ENCODE data around the gene ARGLU1.

ARGLU1 gene

GRCh38 chr13:106594980-106595379 is 27.0 kb upstream of the ARGLU1 start:
- H3K4me3 ChIP-seq (ENCODE audit: low read length in 2 of 2) = no peak overlapping the region
- H3K27me3 ChIP-seq (ENCODE audit: control insufficient read depth in 3 of 3, insufficient read depth in 3 of 3, low read depth in 1 of 3, low read length in 3 of 3) = peaks cover 0 to 4% (median 0%) of the 10 kb centered on the region in 3 experiments
- no peak overlapping the region for H3K23ac ChIP-seq (ENCODE audit: low read depth, low read length, poor library complexity)
- no peak overlapping the region for H4K8ac ChIP-seq (ENCODE audit: low read depth, low read length)
- no peak overlapping the region for H2BK12ac ChIP-seq (ENCODE audit: low read length)
- WGBS, 2 donors (ENCODE audit: extremely low coverage in 2 of 2, insufficient read length in 2 of 2, insufficient replicate concordance in 1 of 2) = no CpG with 5 or more reads among the region's 4 CpGs
- H3K4me2 ChIP-seq (ENCODE audit: insufficient read depth, low read length, poor library complexity, severe bottlenecking) = no peak overlapping the region
- H3K9ac ChIP-seq (ENCODE audit: low read depth, low read length, poor library complexity) = no peak overlapping the region
- peaks cover 0 to 4% of the 10 kb centered on the region in 2 donors for H3K4me1 ChIP-seq (ENCODE audit: control insufficient read depth in 2 of 2, insufficient read depth in 1 of 2, low read depth in 1 of 2, low read length in 2 of 2)
- H3K79me1 ChIP-seq (ENCODE audit: low read depth, low read length) = no peaks in the 10 kb centered on the region
- H3K18ac ChIP-seq (ENCODE audit: low read length) = no peak overlapping the region
- H2BK120ac ChIP-seq (ENCODE audit: low read depth, low read length) = no peak overlapping the region
- H2BK5ac ChIP-seq (ENCODE audit: low read length) = no peak overlapping the region
- H3K9me3 ChIP-seq (replicated peaks in 1 of 2; ENCODE audit: control insufficient read depth in 2 of 2, insufficient read depth in 1 of 2, low read depth in 1 of 2, low read length in 2 of 2) = peaks cover 0 to 2% of the 10 kb centered on the region in 2 donors
- no peak overlapping the region for H2AFZ ChIP-seq (ENCODE audit: low read length)
- no peak overlapping the region for H3K14ac ChIP-seq (ENCODE audit: low read length)
- DNase-seq (ENCODE audit: low spot score) = no peak
- H3K4ac ChIP-seq (ENCODE audit: low read length) = no peak overlapping the region
- no peaks in the 10 kb centered on the region for H3K36me3 ChIP-seq (replicated peaks in 1 of 2; ENCODE audit: control insufficient read depth in 2 of 2, insufficient read depth in 2 of 2, low read length in 2 of 2)
- H4K91ac ChIP-seq (ENCODE audit: low read depth, low read length, poor library complexity) = no peak overlapping the region
- no peak overlapping the region for H2BK15ac ChIP-seq (ENCODE audit: low read length)
- H2AK5ac ChIP-seq (ENCODE audit: low read depth, low read length) = no peak overlapping the region
- H3K27ac ChIP-seq (replicated peaks; ENCODE audit: low read length) = no peak overlapping the region

DNA sequence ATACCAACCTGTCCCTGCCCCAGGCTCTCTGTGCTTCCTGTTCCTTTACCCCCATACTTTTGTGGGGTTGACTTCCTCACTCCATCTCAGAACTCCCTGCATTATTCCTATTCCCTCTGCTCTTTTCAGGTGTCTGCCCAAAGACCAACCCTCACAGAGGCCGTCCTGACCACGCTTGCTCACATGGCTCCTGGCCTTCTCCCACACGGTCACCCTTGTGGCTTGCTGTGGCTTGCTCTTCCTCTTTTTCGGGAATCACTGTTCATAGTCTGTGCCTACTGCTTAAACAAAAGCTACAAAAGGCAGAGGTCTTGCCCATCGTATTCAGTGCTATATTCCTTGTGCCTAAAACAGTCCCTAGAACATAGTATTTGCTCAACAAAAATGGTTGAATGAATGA is 25.2 kb upstream of the ARGLU1 start:
- peaks cover 0 to 4% (median 0%) of the 10 kb centered on the region in 3 experiments for H3K27me3 ChIP-seq (ENCODE audit: control insufficient read depth in 3 of 3, insufficient read depth in 3 of 3, low read depth in 1 of 3, low read length in 3 of 3)
- whole genome bisulfite sequencing, 2 donors (ENCODE audit: extremely low coverage in 2 of 2, insufficient read length in 2 of 2, insufficient replicate concordance in 1 of 2) = no CpG with 5 or more reads among the region's 5 CpGs
- H4K91ac ChIP-seq (ENCODE audit: low read depth, low read length, poor library complexity) = no peak overlapping the region
- no peak overlapping the region for H2AK5ac ChIP-seq (ENCODE audit: low read depth, low read length)
- no peak overlapping the region for H2BK5ac ChIP-seq (ENCODE audit: low read length)
- no peak overlapping the region for H2AFZ ChIP-seq (ENCODE audit: low read length)
- no peak overlapping the region for H2BK15ac ChIP-seq (ENCODE audit: low read length)
- H2BK120ac ChIP-seq (ENCODE audit: low read depth, low read length) = no peak overlapping the region
- no peak overlapping the region for H3K4ac ChIP-seq (ENCODE audit: low read length)
- no peak overlapping the region for H2BK12ac ChIP-seq (ENCODE audit: low read length)
- H3K36me3 ChIP-seq (replicated peaks in 1 of 2; ENCODE audit: control insufficient read depth in 2 of 2, insufficient read depth in 2 of 2, low read length in 2 of 2) = no peaks in the 10 kb centered on the region
- no peak overlapping the region for H3K18ac ChIP-seq (ENCODE audit: low read length)
- no peak overlapping the region for H3K23ac ChIP-seq (ENCODE audit: low read depth, low read length, poor library complexity)
- no peak overlapping the region for H4K8ac ChIP-seq (ENCODE audit: low read depth, low read length)
- H3K4me3 ChIP-seq (ENCODE audit: low read length in 2 of 2) = no peak overlapping the region
- no peaks in the 10 kb centered on the region for H3K79me1 ChIP-seq (ENCODE audit: low read depth, low read length)
- H3K4me1 ChIP-seq (ENCODE audit: control insufficient read depth in 2 of 2, insufficient read depth in 1 of 2, low read depth in 1 of 2, low read length in 2 of 2) = peaks cover 0 to 4% of the 10 kb centered on the region in 2 donors
- no peak overlapping the region for H3K27ac ChIP-seq (replicated peaks; ENCODE audit: low read length)
- no peak overlapping the region for H3K9ac ChIP-seq (ENCODE audit: low read depth, low read length, poor library complexity)
- no peak for DNase-seq (ENCODE audit: low spot score)
- H3K4me2 ChIP-seq (ENCODE audit: insufficient read depth, low read length, poor library complexity, severe bottlenecking) = no peak overlapping the region
- H3K9me3 ChIP-seq (replicated peaks in 1 of 2; ENCODE audit: control insufficient read depth in 2 of 2, insufficient read depth in 1 of 2, low read depth in 1 of 2, low read length in 2 of 2) = peaks cover 0 to 2% of the 10 kb centered on the region in 2 donors
- H3K14ac ChIP-seq (ENCODE audit: low read length) = no peak overlapping the region

GRCh38 chr13:106591299-106591698 is 23.4 kb upstream of the ARGLU1 start:
- Histone ChIP-seq H4K91ac (ENCODE audit: low read depth, low read length, poor library complexity) (no peak overlapping the region), H3K4me2 (ENCODE audit: insufficient read depth, low read length, poor library complexity, severe bottlenecking) (no peak overlapping the region), H3K36me3 (replicated peaks in 1 of 2; ENCODE audit: control insufficient read depth in 2 of 2, insufficient read depth in 2 of 2, low read length in 2 of 2) (no peaks in the 10 kb centered on the region), H2AFZ (ENCODE audit: low read length) (no peak overlapping the region), H2BK120ac (ENCODE audit: low read depth, low read length) (no peak overlapping the region), H3K9ac (ENCODE audit: low read depth, low read length, poor library complexity) (no peak overlapping the region), H3K79me1 (ENCODE audit: low read depth, low read length) (no peaks in the 10 kb centered on the region), H3K4ac (ENCODE audit: low read length) (no peak overlapping the region), H2AK5ac (ENCODE audit: low read depth, low read length) (no peak overlapping the region), H4K8ac (ENCODE audit: low read depth, low read length) (no peak overlapping the region), H2BK12ac (ENCODE audit: low read length) (no peak overlapping the region), H3K27ac (replicated peaks; ENCODE audit: low read length) (no peak overlapping the region), H2BK5ac (ENCODE audit: low read length) (no peak overlapping the region), H3K18ac (ENCODE audit: low read length) (no peak overlapping the region), H3K27me3 (ENCODE audit: control insufficient read depth in 3 of 3, insufficient read depth in 3 of 3, low read depth in 1 of 3, low read length in 3 of 3) (peaks cover 0 to 2% (median 0%) of the 10 kb centered on the region in 3 experiments), H3K4me3 (ENCODE audit: low read length in 2 of 2) (no peak overlapping the region), H3K4me1 (ENCODE audit: control insufficient read depth in 2 of 2, insufficient read depth in 1 of 2, low read depth in 1 of 2, low read length in 2 of 2) (peaks cover 0 to 4% of the 10 kb centered on the region in 2 donors), H2BK15ac (ENCODE audit: low read length) (no peak overlapping the region), H3K14ac (ENCODE audit: low read length) (no peak overlapping the region), H3K9me3 (replicated peaks in 1 of 2; ENCODE audit: control insufficient read depth in 2 of 2, insufficient read depth in 1 of 2, low read depth in 1 of 2, low read length in 2 of 2) (peaks cover 9 to 10% of the 10 kb centered on the region in 2 donors), H3K23ac (ENCODE audit: low read depth, low read length, poor library complexity) (no peak overlapping the region)
- no CpG with 5 or more reads among the region's 2 CpGs for WGBS, 2 donors (ENCODE audit: extremely low coverage in 2 of 2, insufficient read length in 2 of 2, insufficient replicate concordance in 1 of 2)
- no peak for DNase-seq (ENCODE audit: low spot score)

DNA sequence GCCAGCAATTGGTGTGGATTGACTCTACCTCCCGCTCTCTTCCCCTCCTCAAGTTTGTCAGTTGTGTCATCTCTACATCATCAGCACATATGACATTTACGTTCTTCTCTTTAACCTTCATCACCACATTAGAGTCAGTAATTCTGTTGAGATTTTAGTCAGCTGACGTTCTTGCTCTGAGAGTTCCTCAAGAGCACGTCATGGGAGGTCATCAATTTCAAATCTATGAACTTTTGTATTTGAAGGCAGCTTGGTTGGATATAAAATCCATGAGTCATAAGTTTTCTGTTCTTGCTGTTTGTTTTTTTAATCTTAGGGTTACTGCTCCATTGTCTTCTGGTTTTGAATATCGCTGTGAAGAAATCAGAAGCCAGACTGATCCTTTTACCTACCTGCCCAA is 21.8 kb upstream of the ARGLU1 start:
- Histone ChIP-seq H3K4me1 (ENCODE audit: control insufficient read depth in 2 of 2, insufficient read depth in 1 of 2, low read depth in 1 of 2, low read length in 2 of 2) (no peaks in the 10 kb centered on the region), H3K14ac (ENCODE audit: low read length) (no peak overlapping the region), H4K91ac (ENCODE audit: low read depth, low read length, poor library complexity) (no peak overlapping the region), H2BK5ac (ENCODE audit: low read length) (no peak overlapping the region), H3K4me3 (ENCODE audit: low read length in 2 of 2) (no peak overlapping the region), H2BK12ac (ENCODE audit: low read length) (no peak overlapping the region), H2BK15ac (ENCODE audit: low read length) (no peak overlapping the region), H2AK5ac (ENCODE audit: low read depth, low read length) (no peak overlapping the region), H3K23ac (ENCODE audit: low read depth, low read length, poor library complexity) (no peak overlapping the region), H3K9me3 (replicated peaks in 1 of 2; ENCODE audit: control insufficient read depth in 2 of 2, insufficient read depth in 1 of 2, low read depth in 1 of 2, low read length in 2 of 2) (peaks cover 15 to 22% of the 10 kb centered on the region in 2 donors), H3K79me1 (ENCODE audit: low read depth, low read length) (no peaks in the 10 kb centered on the region), H3K4ac (ENCODE audit: low read length) (no peak overlapping the region), H3K36me3 (replicated peaks in 1 of 2; ENCODE audit: control insufficient read depth in 2 of 2, insufficient read depth in 2 of 2, low read length in 2 of 2) (no peaks in the 10 kb centered on the region), H3K9ac (ENCODE audit: low read depth, low read length, poor library complexity) (no peak overlapping the region), H3K27me3 (ENCODE audit: control insufficient read depth in 3 of 3, insufficient read depth in 3 of 3, low read depth in 1 of 3, low read length in 3 of 3) (no peaks in the 10 kb centered on the region), H3K27ac (replicated peaks; ENCODE audit: low read length) (no peak overlapping the region), H2AFZ (ENCODE audit: low read length) (no peak overlapping the region), H3K18ac (ENCODE audit: low read length) (no peak overlapping the region), H4K8ac (ENCODE audit: low read depth, low read length) (no peak overlapping the region), H2BK120ac (ENCODE audit: low read depth, low read length) (no peak overlapping the region), H3K4me2 (ENCODE audit: insufficient read depth, low read length, poor library complexity, severe bottlenecking) (no peak overlapping the region)
- no CpG with 5 or more reads among the region's 5 CpGs for WGBS, 2 donors (ENCODE audit: extremely low coverage in 2 of 2, insufficient read length in 2 of 2, insufficient replicate concordance in 1 of 2)
- no peak for DNase-seq (ENCODE audit: low spot score)
